Endothelial cell of umbilical vein (primary cell): ENCODE results near the gene MBD1.

Source experiments
- EZH2 ChIP-seq: IDR thresholded peaks from 2 replicates; pipeline ENCODE4 v1.6.1; 2012; ENCODE audit warnings: borderline replicate concordance, low read depth, mild to moderate bottlenecking, moderate library complexity, low read length, inconsistent platforms; ENCODE audit not compliant: severe bottlenecking
- GATA2 ChIP-seq: IDR thresholded peaks from 2 replicates; pipeline ENCODE4 v1.7.0; 2011; ENCODE audit warnings: low read depth, mild to moderate bottlenecking, moderate library complexity, mixed read lengths, low read length; ENCODE audit not compliant: insufficient read length, insufficient read depth
- MAX ChIP-seq: IDR thresholded peaks from 2 replicates; pipeline ENCODE4 v1.6.1; 2011; ENCODE audit not compliant: insufficient read depth, insufficient read length
- POLR2A ChIP-seq: IDR thresholded peaks from 2 replicates; pipeline ENCODE4 v1.6.1; 2012; ENCODE audit warnings: low read depth, mild to moderate bottlenecking, control low read depth, low read length
- POLR2AphosphoS5 ChIP-seq: IDR thresholded peaks from 2 replicates; pipeline ENCODE4 v1.6.1; 2012; ENCODE audit warnings: low read depth, mild to moderate bottlenecking, control low read depth, low read length, moderate library complexity; ENCODE audit not compliant: insufficient read depth
- TF ChIP-seq, protein P1 (sequence below), 2 donors: IDR thresholded peaks; 1 replicate in 1 of 2; 2 replicates in 1 of 2; pipeline ENCODE4 v1.5.1; 2011; ENCODE audit warnings: low read length in 2 of 2, mild to moderate bottlenecking in 2 of 2, moderate library complexity in 2 of 2, control low read depth in 1 of 2, inconsistent platforms in 1 of 2, low read depth in 1 of 2; ENCODE audit not compliant: insufficient read depth in 1 of 2; ENCODE audit errors: extremely low read depth in 1 of 2

DNA sequence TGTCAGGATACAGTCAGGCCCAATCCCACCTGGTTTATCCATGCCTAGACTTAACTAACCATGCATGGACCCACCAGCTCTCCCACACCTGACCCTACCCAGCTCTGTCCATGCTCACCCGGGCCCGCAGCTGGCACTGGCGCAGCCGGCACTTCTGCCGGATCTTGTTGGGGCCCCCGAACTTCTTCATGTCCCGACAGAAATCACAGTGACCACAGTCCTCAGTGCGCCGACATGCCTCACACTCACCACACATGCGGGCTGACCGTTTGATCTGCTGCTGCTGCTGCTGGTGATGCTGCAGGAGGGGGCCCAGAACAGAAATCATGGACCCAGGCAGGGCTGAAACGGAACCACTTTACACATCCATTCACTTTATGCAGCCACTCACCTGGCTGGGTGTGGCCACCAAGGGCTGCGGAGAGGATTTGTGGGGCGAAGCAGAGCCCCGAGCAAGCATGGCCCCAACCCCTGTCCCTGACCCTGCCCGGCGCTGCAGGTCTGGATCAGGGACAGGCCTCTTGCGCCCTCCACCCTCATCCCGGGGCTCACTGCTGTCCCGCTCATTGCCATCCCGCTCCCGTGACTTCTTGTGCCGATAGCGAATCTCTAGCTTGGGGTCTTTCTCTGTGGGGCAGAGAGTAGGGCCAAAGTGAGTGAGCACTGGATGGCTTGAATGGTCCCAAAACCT, 4.5 kb upstream of the MBD1 start:
- TF ChIP-seq, protein P1, sequence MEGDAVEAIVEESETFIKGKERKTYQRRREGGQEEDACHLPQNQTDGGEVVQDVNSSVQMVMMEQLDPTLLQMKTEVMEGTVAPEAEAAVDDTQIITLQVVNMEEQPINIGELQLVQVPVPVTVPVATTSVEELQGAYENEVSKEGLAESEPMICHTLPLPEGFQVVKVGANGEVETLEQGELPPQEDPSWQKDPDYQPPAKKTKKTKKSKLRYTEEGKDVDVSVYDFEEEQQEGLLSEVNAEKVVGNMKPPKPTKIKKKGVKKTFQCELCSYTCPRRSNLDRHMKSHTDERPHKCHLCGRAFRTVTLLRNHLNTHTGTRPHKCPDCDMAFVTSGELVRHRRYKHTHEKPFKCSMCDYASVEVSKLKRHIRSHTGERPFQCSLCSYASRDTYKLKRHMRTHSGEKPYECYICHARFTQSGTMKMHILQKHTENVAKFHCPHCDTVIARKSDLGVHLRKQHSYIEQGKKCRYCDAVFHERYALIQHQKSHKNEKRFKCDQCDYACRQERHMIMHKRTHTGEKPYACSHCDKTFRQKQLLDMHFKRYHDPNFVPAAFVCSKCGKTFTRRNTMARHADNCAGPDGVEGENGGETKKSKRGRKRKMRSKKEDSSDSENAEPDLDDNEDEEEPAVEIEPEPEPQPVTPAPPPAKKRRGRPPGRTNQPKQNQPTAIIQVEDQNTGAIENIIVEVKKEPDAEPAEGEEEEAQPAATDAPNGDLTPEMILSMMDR (IDR thresholded peaks at IDR 0.05; ENCODE audit: extremely low read depth in 1 of 2, insufficient read depth in 1 of 2, low read depth in 1 of 2, low read length in 2 of 2), result no peak
- TF ChIP-seq POLR2A, result no peak
- TF ChIP-seq EZH2, result no peak
- no peak for TF ChIP-seq MAX
- no peak for TF ChIP-seq GATA2
- no peak for TF ChIP-seq POLR2AphosphoS5
